Embryonic facial prominence (tissue), 1 donor: Measurements from ENCODE around the gene HASPIN.
"Not testable (repeated sequence)": the region's sequence is repeated elsewhere in the genome, so short reads cannot be mapped to it uniquely, and the experiment has no call there.

Source experiments
- DNase-seq: peaks from one replicate; pipeline ENCODE4 v3.0.0-alpha.2; 2016; ENCODE audit errors: extremely low spot score

Gene HASPIN

DNA sequence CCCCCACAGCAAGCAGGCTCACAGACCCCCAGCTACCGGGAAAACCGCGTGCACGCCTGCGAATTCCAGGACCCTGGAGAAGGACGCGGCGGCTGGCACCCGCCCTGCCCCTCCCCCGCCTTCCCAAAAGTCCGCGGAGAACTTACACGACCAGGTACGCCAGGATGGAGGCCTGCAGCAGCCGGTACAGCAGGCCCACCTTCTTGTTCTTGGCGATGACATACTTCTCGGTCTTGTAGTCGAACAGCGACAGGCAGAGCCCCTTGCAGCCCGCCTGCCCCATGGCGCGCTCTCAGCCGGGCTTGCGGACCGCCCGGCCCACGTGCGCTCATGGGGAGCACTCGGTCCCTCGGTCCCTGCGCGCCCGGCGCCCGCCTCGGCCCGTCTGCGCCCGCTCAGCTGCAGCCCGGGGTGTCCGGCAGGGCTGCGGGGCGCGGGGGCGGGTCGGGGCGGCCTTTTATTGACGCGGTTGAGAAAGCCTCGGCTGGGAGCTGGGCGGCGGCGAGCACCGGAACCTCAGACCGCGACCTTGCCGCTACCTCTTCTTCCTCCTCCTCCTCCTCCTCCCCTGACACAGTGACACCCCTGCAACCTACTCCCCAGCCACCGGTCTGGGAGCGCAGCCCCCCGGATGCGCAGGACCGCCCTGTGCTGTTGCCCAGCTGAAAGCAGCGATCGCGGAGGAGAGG lies 27.8 kb upstream of the HASPIN start, which contains the start of gene P2RX5:
Gene P2RX5 (minus strand): TSS at position 433 of the 689 bp plus-strand sequence. CDS start 150 bp downstream, at position 283.
- no peak for DNase-seq

- no peak for DNase-seq
These were observed 26.6 kb upstream of the HASPIN start for GRCh38 chr17:3697103-3697476.

- DNase-seq: no peak
These were observed 25.6 kb upstream of the HASPIN start for GRCh38 chr17:3698139-3698538.

GRCh38 chr17:3699951-3700350 lies 23.8 kb upstream of the HASPIN start:
- no peak for DNase-seq

DNA sequence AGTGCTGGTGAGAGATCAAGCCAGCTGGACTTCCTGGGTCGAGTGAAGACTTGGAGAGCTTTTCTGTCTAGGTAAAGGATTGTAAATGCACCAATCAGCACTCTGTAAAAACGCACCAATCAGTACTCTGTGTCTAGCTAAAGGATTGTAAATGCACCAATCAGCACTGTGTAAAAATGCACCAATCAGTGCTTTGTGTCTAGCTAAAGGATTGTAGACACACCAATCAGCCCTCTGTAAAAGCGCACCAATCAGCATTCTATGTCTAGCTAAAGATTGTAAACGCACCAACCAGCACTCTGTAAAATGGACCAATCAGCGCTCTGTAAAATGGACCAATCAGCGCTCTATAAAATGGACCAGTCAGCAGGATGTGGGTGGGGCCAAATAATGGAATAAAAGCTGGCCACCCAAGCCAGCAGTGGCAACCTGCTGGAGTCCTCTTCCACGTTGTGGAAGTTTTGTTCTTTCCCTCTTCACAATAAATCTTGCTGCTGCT lies 21.6 kb upstream of the HASPIN start:
- DNase-seq: not testable (repeated sequence)

- no peak for DNase-seq
These were observed 18.6 kb upstream of the HASPIN start for GRCh38 chr17:3704931-3705717.

DNA sequence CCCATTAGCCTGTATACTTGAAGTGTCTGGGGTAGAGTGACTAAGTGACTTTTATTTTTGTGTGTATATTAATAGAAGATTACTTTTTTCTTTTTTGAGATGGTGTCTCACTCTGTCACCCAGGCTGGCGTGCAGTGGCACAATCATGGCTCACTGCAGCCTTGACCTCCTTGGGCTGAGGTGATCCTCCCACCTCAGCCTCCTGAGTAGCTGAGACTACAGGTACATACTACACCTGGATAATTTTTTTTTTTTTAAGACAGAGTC lies 18.1 kb upstream of the HASPIN start:
- DNase-seq: not testable (repeated sequence)

DNA sequence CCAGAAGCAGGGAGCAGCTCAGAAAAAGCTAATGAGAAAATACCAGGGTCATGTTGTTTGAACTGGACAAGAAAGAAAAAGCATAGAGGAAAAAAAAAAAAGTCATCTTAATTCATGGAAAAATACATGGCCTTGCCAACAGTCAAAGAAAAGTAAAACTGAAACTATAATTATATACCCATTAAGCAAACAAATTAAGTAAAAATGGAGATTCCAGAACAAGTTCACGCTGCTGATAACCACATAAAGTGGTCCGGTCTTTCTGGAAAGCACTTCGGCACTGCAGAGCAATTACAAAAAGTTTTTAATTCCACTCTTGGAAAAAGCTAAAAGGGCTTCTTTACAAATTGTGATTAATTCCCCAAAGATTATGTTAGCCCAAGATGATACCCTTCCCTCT lies 15.3 kb upstream of the HASPIN start:
- DNase-seq: no peak

DNA sequence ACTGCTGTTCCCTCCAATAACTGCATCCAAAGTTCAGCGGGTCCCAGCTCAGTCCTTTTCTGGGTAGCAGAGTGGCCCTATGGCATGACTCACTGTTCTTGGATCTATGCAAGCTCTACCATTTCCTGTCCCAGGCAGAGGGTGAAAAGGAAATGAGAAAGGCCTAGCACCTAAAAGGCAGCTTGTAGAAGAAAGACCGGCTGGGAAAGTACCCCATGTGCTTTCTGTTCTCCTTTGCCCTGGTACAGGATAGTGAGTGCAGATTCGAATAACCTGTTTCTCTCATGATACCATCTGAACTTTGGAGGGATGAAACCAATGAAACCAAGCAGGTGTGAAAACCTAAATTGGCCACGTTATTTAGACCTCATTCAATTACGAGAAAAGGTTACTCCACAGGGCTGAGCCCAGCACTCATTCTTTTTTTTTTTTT lies 12.7 kb upstream of the HASPIN start:
- no peak for DNase-seq

- no peak for DNase-seq
These were observed 10.8 kb upstream of the HASPIN start for GRCh38 chr17:3712811-3713463.

- DNase-seq: no peak
These were observed 8.4 kb upstream of the HASPIN start for GRCh38 chr17:3715296-3715695.

GRCh38 chr17:3718201-3718600 lies 5.5 kb upstream of the HASPIN start:
- DNase-seq: no peak

GRCh38 chr17:3719265-3719664 lies 4.4 kb upstream of the HASPIN start:
- DNase-seq: no peak

DNA sequence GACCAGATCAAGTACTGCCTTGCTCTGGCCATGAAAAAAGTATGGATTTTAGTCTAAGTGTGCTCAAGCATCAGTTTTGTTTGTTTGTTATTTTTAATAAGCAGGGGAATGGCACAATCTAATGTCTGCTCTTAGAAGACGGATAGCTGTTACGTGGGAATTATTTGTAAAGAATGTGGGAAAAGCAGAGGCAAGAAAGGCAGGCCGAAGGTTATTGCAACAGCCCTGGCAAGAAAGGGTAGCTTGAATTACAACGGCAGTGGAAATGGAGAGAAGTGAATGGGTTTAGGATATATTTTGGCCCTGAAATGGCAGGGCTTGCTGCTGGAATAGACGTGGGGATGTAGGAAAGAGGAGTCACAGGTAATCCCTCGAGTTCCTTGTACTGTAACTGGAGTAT lies 987 bp upstream of the HASPIN start:
- no peak for DNase-seq

DNA sequence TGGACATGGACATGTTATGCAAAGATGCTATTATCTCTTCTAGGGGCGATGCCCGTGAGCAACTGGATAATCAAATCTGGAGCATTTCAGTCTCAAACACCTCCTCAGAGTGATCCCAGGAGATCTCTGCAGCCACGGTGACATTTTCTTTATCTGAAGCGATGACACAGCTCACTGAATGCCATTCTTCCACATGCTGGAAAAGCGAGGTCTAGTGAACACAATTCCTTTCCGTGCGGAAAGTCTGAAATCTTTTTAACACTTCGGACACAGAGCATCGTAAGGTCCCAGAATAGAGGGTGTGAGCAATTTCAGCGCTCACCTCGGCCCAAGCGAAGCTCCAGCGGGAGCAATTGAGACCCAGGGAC lies 531 bp upstream of the HASPIN start:
- no peak for DNase-seq

DNA sequence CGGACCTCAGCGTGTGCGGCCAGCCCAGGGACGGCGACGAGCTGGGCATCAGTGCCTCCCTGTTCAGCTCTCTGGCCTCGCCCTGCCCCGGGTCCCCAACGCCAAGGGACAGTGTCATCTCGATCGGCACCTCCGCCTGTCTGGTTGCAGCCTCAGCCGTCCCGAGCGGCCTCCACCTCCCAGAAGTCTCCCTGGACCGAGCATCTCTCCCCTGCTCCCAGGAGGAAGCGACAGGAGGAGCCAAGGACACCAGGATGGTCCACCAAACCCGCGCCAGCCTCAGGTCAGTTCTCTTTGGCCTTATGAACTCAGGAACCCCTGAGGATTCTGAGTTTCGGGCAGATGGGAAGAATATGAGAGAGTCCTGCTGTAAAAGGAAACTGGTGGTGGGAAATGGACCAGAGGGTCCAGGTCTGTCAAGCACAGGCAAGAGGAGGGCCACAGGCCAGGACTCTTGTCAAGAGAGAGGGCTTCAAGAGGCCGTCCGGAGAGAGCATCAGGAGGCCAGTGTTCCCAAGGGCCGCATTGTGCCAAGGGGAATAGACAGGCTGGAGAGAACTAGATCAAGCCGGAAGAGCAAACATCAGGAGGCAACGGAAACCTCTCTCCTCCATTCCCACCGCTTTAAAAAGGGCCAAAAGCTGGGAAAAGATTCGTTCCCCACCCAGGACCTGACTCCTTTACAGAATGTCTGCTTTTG lies 825 bp downstream of the HASPIN start:
- no peak for DNase-seq

GRCh38 chr17:3727041-3727440 lies 3.3 kb downstream of the HASPIN start:
- no peak for DNase-seq

GRCh38 chr17:3728099-3728498 lies 4.4 kb downstream of the HASPIN start:
- DNase-seq: not testable (repeated sequence)

DNA sequence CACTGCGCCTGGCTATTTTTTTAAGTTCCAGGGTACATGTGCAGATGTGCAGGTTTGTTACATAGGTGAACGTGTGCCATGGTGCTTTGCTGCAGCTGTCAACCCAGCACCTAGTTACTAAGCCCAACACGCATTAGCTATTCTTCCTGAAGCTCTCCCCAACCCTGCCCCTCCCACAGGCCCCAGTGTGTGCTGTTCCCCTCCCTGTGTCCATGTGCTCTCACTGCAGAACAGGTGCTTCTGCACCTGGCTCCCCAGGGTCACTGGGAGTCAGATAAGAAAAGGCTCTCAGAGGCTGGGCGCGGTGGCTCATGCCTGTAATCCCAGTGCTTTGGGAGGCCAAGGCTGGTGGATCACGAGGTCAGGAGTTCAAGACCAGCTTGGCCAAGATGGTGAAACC lies 6.2 kb downstream of the HASPIN start:
- DNase-seq: no peak

GRCh38 chr17:3730881-3731429 lies 7.3 kb downstream of the HASPIN start:
- no peak for DNase-seq

GRCh38 chr17:3732210-3732621 lies 8.5 kb downstream of the HASPIN start:
- DNase-seq: no peak

- not testable (repeated sequence) for DNase-seq
These were observed 11.2 kb downstream of the HASPIN start for GRCh38 chr17:3734911-3735276.
